Activated CD8-positive, alpha-beta T cell treated with anti-CD3 and anti-CD28 coated beads for 36 hours (primary cell): ENCODE data around the gene CAMK1D. TPM values are rescaled to one million over a fixed set of nuclear protein-coding genes. Genes with fewer than 3 reads are reported as not detected.

Experiments used
- ATAC-seq: fragments of 200-7000 bp; cut with Tn5 transposase; one replicate; pipeline ENCODE4 v1.10.0; 2021; ENCODE audit warnings: mild to moderate bottlenecking, moderate library complexity
- CTCF ChIA-PET: fragments of 350-600 bp; sonication (Branson Sonifier 250); formaldehyde crosslinking; loops from one replicate; lab custom pipeline; 2021; ENCODE audit warnings: antibody characterized with exemption; lab: Charles Lee
- POLR2A ChIA-PET: fragments of 350-600 bp; sonication (Branson Sonifier 250); formaldehyde crosslinking; loops from one replicate; lab custom pipeline; 2021; ENCODE audit warnings: antibody characterized with exemption; lab: Charles Lee
- DNase-seq: peaks from one replicate; pipeline ENCODE4 v3.0.0-alpha.2; 2020
- H3K27ac Mint-ChIP-seq: one replicate; pipeline ENCODE4 v1.8.0; 2021; ENCODE audit warnings: mild to moderate bottlenecking, mixed read lengths
- H3K27me3 Mint-ChIP-seq: one replicate; pipeline ENCODE4 v1.8.0; 2021; ENCODE audit warnings: mixed read lengths
- H3K36me3 Mint-ChIP-seq: one replicate; pipeline ENCODE4 v1.8.0; 2021; ENCODE audit warnings: low read depth, mixed read lengths
- H3K4me1 Mint-ChIP-seq: one replicate; pipeline ENCODE4 v1.8.0; 2021; ENCODE audit warnings: low read depth, mixed read lengths
- H3K4me3 Mint-ChIP-seq: one replicate; pipeline ENCODE4 v1.8.0; 2021; ENCODE audit warnings: mild to moderate bottlenecking, moderate library complexity, mixed read lengths
- H3K9me3 Mint-ChIP-seq: one replicate; pipeline ENCODE4 v1.8.0; 2021; ENCODE audit warnings: mixed read lengths
- intact Hi-C: fragments of 100-400 bp; cut with micrococcal nuclease; formaldehyde crosslinking; loops from one replicate; pipeline ENCODE4 v1.10.0; 2022
- total RNA-seq, 2 experiments: library from RNA; stranded (reverse); gene quantifications; one replicate each; pipeline ENCODE4 v1.2.3, GENCODE V29; 2021
- TF ChIP-seq, protein P1 (sequence below): fragments of 200-600 bp; IDR thresholded peaks from one replicate; pipeline ENCODE4 v1.8.0; 2022; ENCODE audit warnings: antibody characterized with exemption, mild to moderate bottlenecking

The CAMK1D gene
- total RNA-seq, 2 experiments from 2014 or later = 13.8 TPM

DNA sequence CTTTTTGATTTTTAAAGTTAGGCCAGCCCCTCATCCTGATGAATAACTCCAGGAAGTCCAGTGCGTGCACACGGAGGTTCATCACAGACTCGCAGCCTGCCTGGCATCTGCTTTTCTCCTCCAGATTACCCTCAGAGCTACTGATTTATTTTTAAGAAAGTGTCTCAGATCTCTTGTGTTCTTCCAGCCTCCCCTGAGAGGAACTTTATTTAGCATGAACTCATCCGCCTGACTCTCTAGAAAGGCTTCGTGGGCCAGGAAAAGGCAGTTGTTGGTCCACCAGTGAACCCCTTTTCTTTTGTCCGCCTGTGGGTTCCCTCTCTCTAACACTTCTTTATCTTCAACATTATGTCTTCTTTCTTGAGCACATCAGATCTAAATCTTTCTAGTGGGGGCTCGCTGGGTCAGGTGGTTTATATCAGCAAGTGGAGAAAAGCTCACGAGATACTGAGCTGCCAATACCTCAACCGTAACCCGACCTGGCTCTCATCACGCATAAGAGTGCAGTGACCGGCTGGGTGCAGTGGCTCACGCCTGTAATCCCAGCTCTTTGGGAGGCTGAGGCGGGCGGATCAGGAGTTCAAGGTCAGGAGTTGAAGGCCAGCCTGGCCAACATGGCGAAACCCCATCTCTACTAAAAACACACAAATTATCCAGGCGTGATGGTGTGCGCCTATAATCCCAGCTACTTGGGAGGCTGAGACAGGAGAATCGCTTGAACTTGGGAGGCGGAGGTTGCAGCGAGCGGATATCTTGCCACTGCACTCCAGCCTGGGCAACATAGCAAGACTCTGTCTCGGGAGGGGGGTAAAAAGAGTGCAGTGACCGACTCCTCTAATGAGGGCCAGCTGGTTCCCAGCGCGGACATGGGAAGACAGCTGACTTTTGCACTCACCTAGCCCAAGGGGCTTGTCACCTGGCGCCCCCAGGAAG is 489.9 kb downstream of the CAMK1D start:
- H3K27me3 Mint-ChIP-seq = no peaks in the 10 kb centered on the region
- intact Hi-C loops = no loop called here
- TF ChIP-seq, protein P1, sequence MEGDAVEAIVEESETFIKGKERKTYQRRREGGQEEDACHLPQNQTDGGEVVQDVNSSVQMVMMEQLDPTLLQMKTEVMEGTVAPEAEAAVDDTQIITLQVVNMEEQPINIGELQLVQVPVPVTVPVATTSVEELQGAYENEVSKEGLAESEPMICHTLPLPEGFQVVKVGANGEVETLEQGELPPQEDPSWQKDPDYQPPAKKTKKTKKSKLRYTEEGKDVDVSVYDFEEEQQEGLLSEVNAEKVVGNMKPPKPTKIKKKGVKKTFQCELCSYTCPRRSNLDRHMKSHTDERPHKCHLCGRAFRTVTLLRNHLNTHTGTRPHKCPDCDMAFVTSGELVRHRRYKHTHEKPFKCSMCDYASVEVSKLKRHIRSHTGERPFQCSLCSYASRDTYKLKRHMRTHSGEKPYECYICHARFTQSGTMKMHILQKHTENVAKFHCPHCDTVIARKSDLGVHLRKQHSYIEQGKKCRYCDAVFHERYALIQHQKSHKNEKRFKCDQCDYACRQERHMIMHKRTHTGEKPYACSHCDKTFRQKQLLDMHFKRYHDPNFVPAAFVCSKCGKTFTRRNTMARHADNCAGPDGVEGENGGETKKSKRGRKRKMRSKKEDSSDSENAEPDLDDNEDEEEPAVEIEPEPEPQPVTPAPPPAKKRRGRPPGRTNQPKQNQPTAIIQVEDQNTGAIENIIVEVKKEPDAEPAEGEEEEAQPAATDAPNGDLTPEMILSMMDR = no peak
- H3K36me3 Mint-ChIP-seq = no peaks in the 10 kb centered on the region
- no peak for ATAC-seq
- CTCF ChIA-PET = no interaction called here
- H3K27ac Mint-ChIP-seq = no peak overlapping the region
- POLR2A ChIA-PET = no interaction called here
- DNase-seq = no peak
- no peaks in the 10 kb centered on the region for H3K4me1 Mint-ChIP-seq
- H3K9me3 Mint-ChIP-seq = no peaks in the 10 kb centered on the region
- no peak overlapping the region for H3K4me3 Mint-ChIP-seq

DNA sequence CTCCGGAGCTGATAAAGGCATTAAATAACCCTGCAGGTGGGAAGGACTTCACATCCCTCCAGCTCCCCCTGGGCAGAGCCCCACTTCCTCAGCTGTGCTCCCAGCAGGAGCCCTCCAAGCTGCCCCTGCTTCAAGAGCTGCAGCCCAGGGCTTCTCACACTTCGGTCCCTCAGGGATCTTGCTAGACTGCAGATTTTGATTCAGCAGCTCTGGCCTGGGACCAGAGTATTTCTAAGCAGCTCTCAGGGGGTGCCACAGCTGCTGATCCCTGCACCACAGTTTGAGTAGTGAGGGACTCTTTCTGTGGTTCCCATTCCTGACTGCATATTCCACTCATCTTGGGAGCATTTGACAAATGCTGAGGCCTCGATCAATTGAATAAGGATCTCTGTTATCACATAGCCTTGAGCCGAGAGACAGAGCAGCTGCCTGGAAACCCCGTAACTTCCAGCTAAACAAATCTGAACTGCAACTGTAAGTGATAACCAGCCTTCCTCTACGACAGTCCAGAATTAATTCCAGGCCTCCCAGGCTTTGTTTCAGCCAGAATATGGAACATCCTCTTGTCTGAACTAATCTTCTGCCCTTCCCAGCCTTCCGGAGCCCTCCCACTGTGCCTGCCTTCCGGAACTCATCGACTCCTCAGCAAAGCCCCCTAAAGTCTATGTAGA is 490.7 kb downstream of the CAMK1D start:
- Mint-ChIP-seq H3K27ac (no peak overlapping the region), H3K4me1 (no peaks in the 10 kb centered on the region), H3K36me3 (no peaks in the 10 kb centered on the region), H3K4me3 (no peak overlapping the region), H3K9me3 (no peaks in the 10 kb centered on the region), H3K27me3 (peaks cover 3% of the 10 kb centered on the region)
- intact Hi-C loops = no loop called here
- TF ChIP-seq, protein P1 = no peak
- ATAC-seq (no peak), DNase-seq (no peak)
- ChIA-PET CTCF (no interaction called here), POLR2A (no interaction called here)

DNA sequence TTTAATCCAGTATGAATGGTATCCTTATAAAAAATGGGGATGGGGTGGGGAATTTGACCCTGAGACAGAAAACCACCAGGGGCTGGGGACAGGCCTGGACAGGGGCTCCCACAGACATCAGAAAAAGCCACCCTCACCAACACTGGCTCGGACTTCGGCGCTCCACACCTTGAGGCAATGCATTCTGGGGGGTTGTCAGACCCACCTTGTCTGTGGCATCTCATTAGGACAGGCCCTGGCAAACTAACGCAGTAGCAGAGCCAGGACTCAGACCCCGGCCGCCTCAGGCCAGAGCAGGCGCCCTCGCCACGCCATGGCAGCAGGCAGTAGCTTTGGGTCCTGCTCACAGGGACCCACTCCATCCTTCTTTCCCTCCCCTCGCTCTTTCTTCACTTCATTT is 492.1 kb downstream of the CAMK1D start:
- Mint-ChIP-seq H3K36me3 (no peaks in the 10 kb centered on the region), H3K9me3 (no peaks in the 10 kb centered on the region), H3K27me3 (peaks cover 5% of the 10 kb centered on the region), H3K4me3 (no peak overlapping the region), H3K4me1 (no peaks in the 10 kb centered on the region), H3K27ac (no peak overlapping the region)
- ATAC-seq (no peak), DNase-seq (no peak)
- POLR2A ChIA-PET = no interaction called here
- TF ChIP-seq, protein P1 = no peak
- intact Hi-C loops = no loop called here
- CTCF ChIA-PET = no interaction called here

DNA sequence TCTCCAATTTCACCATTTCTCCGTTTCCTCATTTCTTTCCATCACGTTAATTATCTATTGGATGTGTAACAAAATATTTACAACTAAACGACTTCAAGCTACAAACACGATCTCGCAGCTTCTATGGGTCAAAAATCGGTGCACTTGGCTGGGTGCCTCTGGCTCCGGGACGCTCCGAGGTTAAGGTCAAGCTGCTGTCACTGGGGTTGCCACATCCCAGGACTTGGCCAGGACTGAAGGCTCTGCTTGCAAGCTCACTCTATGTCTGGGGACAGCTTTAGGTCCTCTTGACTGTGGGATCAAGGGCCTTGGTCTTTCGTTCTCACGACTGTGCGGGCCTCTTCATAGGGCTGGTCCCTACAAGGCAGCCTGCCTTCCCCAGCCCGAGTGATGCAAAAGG is 492.5 kb downstream of the CAMK1D start:
- TF ChIP-seq, protein P1 = no peak
- no peaks in the 10 kb centered on the region for H3K36me3 Mint-ChIP-seq
- ChIA-PET POLR2A (no interaction called here), CTCF (no interaction called here)
- ATAC-seq (no peak), DNase-seq (no peak)
- H3K27ac Mint-ChIP-seq = no peak overlapping the region
- no peaks in the 10 kb centered on the region for H3K4me1 Mint-ChIP-seq
- intact Hi-C loops = no loop called here
- no peaks in the 10 kb centered on the region for H3K9me3 Mint-ChIP-seq
- no peak overlapping the region for H3K4me3 Mint-ChIP-seq
- H3K27me3 Mint-ChIP-seq = peaks cover 6% of the 10 kb centered on the region

DNA sequence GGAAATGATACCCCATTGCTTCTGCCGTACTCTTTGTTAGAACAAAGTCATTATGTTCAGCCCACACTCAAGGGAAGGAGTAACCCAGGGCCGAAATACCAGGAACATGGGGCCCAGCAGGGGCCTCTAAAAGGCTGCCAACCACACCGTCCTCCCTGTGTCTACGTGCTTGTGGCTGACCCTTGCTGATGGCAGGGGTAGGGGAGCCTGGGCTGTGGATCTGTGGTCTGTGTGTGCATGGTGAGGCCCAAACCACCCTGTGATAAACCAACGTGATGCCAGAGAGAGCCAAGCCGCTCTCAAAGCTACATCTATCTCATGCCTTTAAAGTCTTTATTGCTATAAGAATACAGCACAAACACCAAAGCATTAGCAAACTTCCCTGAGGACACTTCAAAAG is 493.0 kb downstream of the CAMK1D start:
- DNase-seq (no peak), ATAC-seq (no peak)
- Mint-ChIP-seq H3K27me3 (peaks cover 10% of the 10 kb centered on the region), H3K27ac (no peak overlapping the region), H3K4me3 (no peak overlapping the region), H3K36me3 (no peaks in the 10 kb centered on the region), H3K4me1 (no peaks in the 10 kb centered on the region), H3K9me3 (no peaks in the 10 kb centered on the region)
- TF ChIP-seq, protein P1 = no peak
- intact Hi-C loops = no loop called here
- ChIA-PET POLR2A (no interaction called here), CTCF (no interaction called here)
